Hepatocyte (in vitro differentiated cells): Measurements from ENCODE around the gene MRPS31. TPM values are rescaled to one million over a fixed set of nuclear protein-coding genes. Genes with fewer than 3 reads are reported as not detected.
"Not testable (repeated sequence)": the region's sequence is repeated elsewhere in the genome, so short reads cannot be mapped to it uniquely, and the experiment has no call there.

Experiments used
- DNase-seq: peaks from one replicate; pipeline ENCODE4 v3.0.0-alpha.2; 2016; ENCODE audit warnings: low spot score
- H2AFZ ChIP-seq: fragments of 200-600 bp; sonication (generic); 2 replicates; pipeline ENCODE4 v1.6.0; 2016; ENCODE audit warnings: antibody characterized with exemption, mild to moderate bottlenecking
- H3K27ac ChIP-seq: fragments of 200-600 bp; sonication (generic); 2 replicates; pipeline ENCODE4 v1.5.1; 2016; ENCODE audit warnings: mild to moderate bottlenecking
- H3K27me3 ChIP-seq: fragments of 200-600 bp; sonication (generic); 2 replicates; pipeline ENCODE4 v1.6.1; 2016
- H3K36me3 ChIP-seq: fragments of 200-600 bp; sonication (generic); replicated peaks from 2 replicates; pipeline ENCODE4 v1.5.1; 2016; ENCODE audit warnings: low read depth; ENCODE audit not compliant: insufficient read depth
- H3K4me1 ChIP-seq: fragments of 200-600 bp; sonication (generic); 2 replicates; pipeline ENCODE4 v1.5.1; 2016; ENCODE audit warnings: mild to moderate bottlenecking, moderate library complexity; ENCODE audit not compliant: insufficient read depth
- H3K4me2 ChIP-seq: fragments of 200-600 bp; sonication (generic); 2 replicates; pipeline ENCODE4 v1.6.0; 2016
- H3K4me3 ChIP-seq: fragments of 200-600 bp; sonication (generic); 2 replicates; pipeline ENCODE4 v1.5.1; 2016; ENCODE audit warnings: mild to moderate bottlenecking
- H3K79me2 ChIP-seq: fragments of 200-600 bp; sonication (generic); 2 replicates; pipeline ENCODE4 v1.6.0; 2017; ENCODE audit warnings: mild to moderate bottlenecking
- H3K9me2 ChIP-seq: fragments of 200-600 bp; sonication (generic); replicated peaks from 2 replicates; pipeline ENCODE4 v1.6.0; 2017; ENCODE audit warnings: mild to moderate bottlenecking; ENCODE audit not compliant: insufficient read depth
- H3K9me3 ChIP-seq: fragments of 200-600 bp; sonication (generic); 2 replicates; pipeline ENCODE4 v1.5.1; 2016; ENCODE audit warnings: low read depth, mild to moderate bottlenecking
- H4K20me1 ChIP-seq: fragments of 200-600 bp; sonication (generic); 2 replicates; pipeline ENCODE4 v1.6.0; 2016; ENCODE audit warnings: mild to moderate bottlenecking; ENCODE audit not compliant: insufficient read depth, poor library complexity, severe bottlenecking
- EZH2 ChIP-seq: fragments of 200-600 bp; sonication (generic); IDR thresholded peaks from 2 replicates; pipeline ENCODE4 v1.6.1; 2016; ENCODE audit warnings: antibody characterized with exemption, mild to moderate bottlenecking, borderline replicate concordance
- EZH2phosphoT487 ChIP-seq: fragments of 200-600 bp; sonication (generic); IDR thresholded peaks from one replicate; pipeline ENCODE4 v1.6.1; 2018; ENCODE audit warnings: antibody characterized with exemption, mild to moderate bottlenecking, low read depth, moderate library complexity; ENCODE audit not compliant: unreplicated experiment, severe bottlenecking
- WGBS: methylation state at CpG from one replicate; pipeline ENCODE4 v1.1.6; 2016; ENCODE audit warnings: low lambda C conversion rate; ENCODE audit errors: missing lambda C conversion rate; 5-methylcytosine and 5-hydroxymethylcytosine counted together
- polyA plus RNA-seq: library from polyadenylated mRNA; unstranded; fragments of >200 nt; fragmentation: Nextera tagmentation; extraction: Ambion mirVana; gene quantifications from 2 replicates; pipeline ENCODE4 v1.2.1, GENCODE V29; 2016
- total RNA-seq: library from RNA; depleted of rRNA; stranded (reverse); fragments of >200 nt; gene quantifications from 2 replicates; pipeline ENCODE4 v1.2.3, GENCODE V29; 2014
- TF ChIP-seq, protein P1 (sequence below): fragments of 200-600 bp; sonication (generic); IDR thresholded peaks from 2 replicates; pipeline ENCODE4 v1.5.1; 2016; ENCODE audit warnings: antibody characterized with exemption, mild to moderate bottlenecking; ENCODE audit not compliant: poor library complexity

Gene MRPS31
- total and polyA plus RNA-seq, 2 experiments from 2014 or later, result 27.7 to 34.6 TPM

- peak within 1 kb of the TSS; percentile 96 for H2AFZ ChIP-seq
- TF ChIP-seq, protein P1, sequence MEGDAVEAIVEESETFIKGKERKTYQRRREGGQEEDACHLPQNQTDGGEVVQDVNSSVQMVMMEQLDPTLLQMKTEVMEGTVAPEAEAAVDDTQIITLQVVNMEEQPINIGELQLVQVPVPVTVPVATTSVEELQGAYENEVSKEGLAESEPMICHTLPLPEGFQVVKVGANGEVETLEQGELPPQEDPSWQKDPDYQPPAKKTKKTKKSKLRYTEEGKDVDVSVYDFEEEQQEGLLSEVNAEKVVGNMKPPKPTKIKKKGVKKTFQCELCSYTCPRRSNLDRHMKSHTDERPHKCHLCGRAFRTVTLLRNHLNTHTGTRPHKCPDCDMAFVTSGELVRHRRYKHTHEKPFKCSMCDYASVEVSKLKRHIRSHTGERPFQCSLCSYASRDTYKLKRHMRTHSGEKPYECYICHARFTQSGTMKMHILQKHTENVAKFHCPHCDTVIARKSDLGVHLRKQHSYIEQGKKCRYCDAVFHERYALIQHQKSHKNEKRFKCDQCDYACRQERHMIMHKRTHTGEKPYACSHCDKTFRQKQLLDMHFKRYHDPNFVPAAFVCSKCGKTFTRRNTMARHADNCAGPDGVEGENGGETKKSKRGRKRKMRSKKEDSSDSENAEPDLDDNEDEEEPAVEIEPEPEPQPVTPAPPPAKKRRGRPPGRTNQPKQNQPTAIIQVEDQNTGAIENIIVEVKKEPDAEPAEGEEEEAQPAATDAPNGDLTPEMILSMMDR, result peak; percentile 42
- TF ChIP-seq EZH2, result no peak
- H3K4me3 ChIP-seq, result peak within 1 kb of the TSS; percentile 84
Observed at GRCh38 chr13:40789275-40790153, 18.5 kb upstream of the MRPS31 start, which contains the start of gene SLC25A15. SLC25A15 (plus strand) TSS chr13:40789611; CDS start chr13:40793227, 3,616 bp downstream.

DNA sequence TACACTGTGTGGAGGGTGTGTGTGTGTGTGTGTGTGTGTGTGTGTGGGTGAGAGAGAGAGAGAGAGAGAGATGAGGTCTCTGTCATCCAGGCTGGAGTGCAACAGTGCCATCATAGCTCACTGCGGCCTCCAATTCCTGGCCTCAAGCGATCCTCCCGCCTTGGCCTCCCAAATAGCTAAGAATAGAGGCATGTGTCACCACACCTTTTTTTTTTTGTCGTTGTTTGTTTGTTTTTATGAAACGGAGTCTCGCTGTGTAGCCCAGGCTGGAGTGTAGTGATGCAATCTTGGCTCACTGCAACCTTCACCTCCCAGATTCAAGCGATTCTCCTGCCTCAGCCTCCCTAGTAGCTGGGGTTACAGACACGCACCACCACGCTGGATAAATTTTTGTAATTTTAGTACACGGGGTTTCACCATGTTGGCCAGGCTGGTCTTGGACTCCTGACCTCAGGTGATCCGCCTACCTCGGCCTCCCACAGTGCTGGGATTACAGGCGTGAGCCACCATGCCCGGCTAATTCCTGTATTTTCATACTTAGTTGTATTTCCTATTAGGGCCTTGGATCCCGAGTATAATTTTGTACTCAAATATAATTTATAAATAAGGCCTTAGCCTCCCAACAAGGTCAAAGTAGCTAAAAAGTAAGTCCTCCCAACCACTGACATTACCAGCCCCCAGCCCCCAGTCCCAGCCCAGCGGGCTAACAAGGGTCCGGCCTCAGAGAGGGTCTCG, 17.7 kb upstream of the MRPS31 start:
- Histone ChIP-seq H3K27ac (peak overlapping the region; percentile 97), H2AFZ (peak overlapping the region; percentile 96), H3K4me3 (peak overlapping the region; percentile 84), H3K4me2 (peak overlapping the region; percentile 85), H3K79me2 (peaks cover 24% of the 10 kb centered on the region)
- not testable (repeated sequence) for H3K27me3 ChIP-seq, H4K20me1 ChIP-seq, H3K9me3 ChIP-seq, H3K4me1 ChIP-seq, DNase-seq, H3K9me2 ChIP-seq, H3K36me3 ChIP-seq
- WGBS, result 59% methylated on average over 18 of the region's 18 CpGs

More at GRCh38 chr13:40789275-40790153, 18.5 kb upstream of the MRPS31 start, which contains the start of gene SLC25A15:
- H3K36me3 ChIP-seq, result no peaks in the 10 kb centered on the region
- no peaks in the 10 kb centered on the region for H3K9me2 ChIP-seq
- peaks cover 7% of the 10 kb centered on the region for H3K4me1 ChIP-seq
- no peaks in the 10 kb centered on the region for H4K20me1 ChIP-seq
- 2% methylated on average over 60 of the region's 101 CpGs for WGBS
- H3K79me2 ChIP-seq, result peaks cover 24% of the 10 kb centered on the region
- H3K27ac ChIP-seq, result peak within 1 kb of the TSS; percentile 97
- H3K27me3 ChIP-seq, result no peaks in the 10 kb centered on the region
- H3K4me2 ChIP-seq, result peak within 1 kb of the TSS; percentile 85
- DNase-seq, result peak; percentile 95
- no peaks in the 10 kb centered on the region for H3K9me3 ChIP-seq

- Histone ChIP-seq H3K79me2 (peaks cover 18% of the 10 kb centered on the region), H4K20me1 (no peaks in the 10 kb centered on the region), H3K27me3 (no peaks in the 10 kb centered on the region), H3K9me3 (no peaks in the 10 kb centered on the region), H3K4me3 (no peak overlapping the region), H2AFZ (no peak overlapping the region), H3K4me2 (no peak overlapping the region), H3K4me1 (peaks cover 7% of the 10 kb centered on the region), H3K9me2 (no peaks in the 10 kb centered on the region), H3K36me3 (no peaks in the 10 kb centered on the region), H3K27ac (no peak overlapping the region)
- DNase-seq, result no peak
- WGBS, result 63% methylated on average over 5 of the region's 5 CpGs
- TF ChIP-seq EZH2 (no peak), EZH2phosphoT487 (no peak)
- TF ChIP-seq, protein P1, result no peak
Observed at GRCh38 chr13:40787062-40787461, 16.1 kb upstream of the MRPS31 start.

- WGBS, result 91% methylated on average over 4 of the region's 4 CpGs
Observed at GRCh38 chr13:40786568-40786996, 15.6 kb upstream of the MRPS31 start.

More at GRCh38 chr13:40786568-40786996, 15.6 kb upstream of the MRPS31 start:
- peaks cover 13% of the 10 kb centered on the region for H3K79me2 ChIP-seq
- TF ChIP-seq EZH2 (no peak), EZH2phosphoT487 (no peak)
- TF ChIP-seq, protein P1, result no peak
- H2AFZ ChIP-seq, result no peak overlapping the region
- H3K9me2 ChIP-seq, result no peaks in the 10 kb centered on the region
- H3K9me3 ChIP-seq, result no peaks in the 10 kb centered on the region
- no peak overlapping the region for H3K4me3 ChIP-seq
- no peaks in the 10 kb centered on the region for H4K20me1 ChIP-seq
- H3K4me2 ChIP-seq, result no peak overlapping the region
- H3K4me1 ChIP-seq, result peaks cover 7% of the 10 kb centered on the region
- DNase-seq, result no peak
- no peaks in the 10 kb centered on the region for H3K36me3 ChIP-seq
- no peaks in the 10 kb centered on the region for H3K27me3 ChIP-seq
- H3K27ac ChIP-seq, result no peak overlapping the region
